Trophoblast cell (in vitro differentiated cells and primary cell): Measurements from ENCODE around the gene PRSS8.

ENCODE experiments used
- DNase-seq, 2 donors: peaks; one replicate each; pipeline ENCODE4 v3.0.0-alpha.2; 2016
- H2AFZ ChIP-seq: 2 replicates; pipeline ENCODE4 v1.6.1; 2013; ENCODE audit warnings: low read length, moderate library complexity, mild to moderate bottlenecking; ENCODE audit not compliant: insufficient read depth, poor library complexity
- H2AK5ac ChIP-seq: 2 replicates; pipeline ENCODE4 v1.6.1; 2013; ENCODE audit warnings: mild to moderate bottlenecking, low read length
- H2BK120ac ChIP-seq: 2 replicates; pipeline ENCODE4 v1.6.1; 2013; ENCODE audit warnings: low read length, mild to moderate bottlenecking, moderate library complexity; ENCODE audit not compliant: insufficient read depth, poor library complexity
- H2BK12ac ChIP-seq: 2 replicates; pipeline ENCODE4 v1.6.1; 2013; ENCODE audit warnings: mild to moderate bottlenecking, low read length, moderate library complexity
- H2BK5ac ChIP-seq: 2 replicates; pipeline ENCODE4 v1.6.1; 2013; ENCODE audit warnings: low read length, low read depth, moderate library complexity, mild to moderate bottlenecking; ENCODE audit not compliant: poor library complexity
- H3K14ac ChIP-seq: 2 replicates; pipeline ENCODE4 v1.6.1; 2013; ENCODE audit warnings: mild to moderate bottlenecking, low read length
- H3K18ac ChIP-seq: 2 replicates; pipeline ENCODE4 v1.6.1; 2013; ENCODE audit warnings: mild to moderate bottlenecking, low read length
- H3K23ac ChIP-seq: 2 replicates; pipeline ENCODE4 v1.6.1; 2013; ENCODE audit warnings: low read length
- H3K27ac ChIP-seq: 2 replicates; pipeline ENCODE4 v1.5.1; 2013; ENCODE audit warnings: low read depth, mild to moderate bottlenecking, inconsistent platforms, low read length, moderate library complexity
- H3K27me3 ChIP-seq: 2 replicates; pipeline ENCODE4 v1.6.1; 2013; ENCODE audit warnings: inconsistent platforms, mild to moderate bottlenecking, low read length, moderate library complexity; ENCODE audit not compliant: insufficient read depth
- H3K36me3 ChIP-seq, 2 experiments: 1 replicate in 1 of 2; 2 replicates in 1 of 2; pipeline ENCODE4 v1.6.1; 2013; ENCODE audit warnings: low read length in 2 of 2, mild to moderate bottlenecking in 2 of 2, moderate library complexity in 1 of 2; ENCODE audit not compliant: insufficient read depth in 2 of 2, control insufficient read depth in 1 of 2
- H3K4ac ChIP-seq: 2 replicates; pipeline ENCODE4 v1.6.1; 2013; ENCODE audit warnings: low read depth, mild to moderate bottlenecking, low read length, moderate library complexity
- H3K4me1 ChIP-seq, 2 experiments: 1 replicate in 1 of 2; 2 replicates in 1 of 2; pipeline ENCODE4 v1.6.1; 2013; ENCODE audit warnings: low read length in 2 of 2, mild to moderate bottlenecking in 2 of 2, moderate library complexity in 1 of 2; ENCODE audit not compliant: insufficient read depth in 2 of 2, control insufficient read depth in 1 of 2
- H3K4me2 ChIP-seq: 2 replicates; pipeline ENCODE4 v1.6.1; 2013; ENCODE audit warnings: inconsistent platforms, mild to moderate bottlenecking, low read length, moderate library complexity
- H3K4me3 ChIP-seq: 2 replicates; pipeline ENCODE4 v1.5.1; 2013; ENCODE audit warnings: mild to moderate bottlenecking, low read depth, low read length, inconsistent platforms
- H3K79me1 ChIP-seq: one replicate; pipeline ENCODE4 v1.6.1; 2013; ENCODE audit warnings: low read length
- H3K79me2 ChIP-seq: 2 replicates; pipeline ENCODE4 v1.6.1; 2013; ENCODE audit warnings: low read length, mild to moderate bottlenecking; ENCODE audit not compliant: control insufficient read depth, insufficient read depth, poor library complexity
- H3K9ac ChIP-seq: 2 replicates; pipeline ENCODE4 v1.6.1; 2013; ENCODE audit warnings: mild to moderate bottlenecking, low read length
- H3K9me3 ChIP-seq: 2 replicates; pipeline ENCODE4 v1.6.1; 2013; ENCODE audit warnings: low read depth, mild to moderate bottlenecking, control low read depth, inconsistent platforms, low read length; ENCODE audit not compliant: insufficient read depth
- H4K12ac ChIP-seq: 2 replicates; pipeline ENCODE4 v1.6.1; 2013; ENCODE audit warnings: low read depth, mild to moderate bottlenecking, low read length, moderate library complexity
- H4K8ac ChIP-seq: 2 replicates; pipeline ENCODE4 v1.6.1; 2013; ENCODE audit warnings: low read depth, mild to moderate bottlenecking, low read length, moderate library complexity
- H4K91ac ChIP-seq: one replicate; pipeline ENCODE4 v1.6.1; 2013; ENCODE audit warnings: low read depth, mild to moderate bottlenecking, low read length, moderate library complexity
- WGBS: extraction: QIAGEN DNeasy Blood & Tissue Kit; methylation state at CpG from one replicate; pipeline ENCODE4 v1.1.7; 2013; ENCODE audit warnings: missing lambda C conversion rate; ENCODE audit not compliant: insufficient read length, insufficient coverage; ENCODE audit errors: extremely low coverage; 5-methylcytosine and 5-hydroxymethylcytosine counted together

The PRSS8 gene

DNA sequence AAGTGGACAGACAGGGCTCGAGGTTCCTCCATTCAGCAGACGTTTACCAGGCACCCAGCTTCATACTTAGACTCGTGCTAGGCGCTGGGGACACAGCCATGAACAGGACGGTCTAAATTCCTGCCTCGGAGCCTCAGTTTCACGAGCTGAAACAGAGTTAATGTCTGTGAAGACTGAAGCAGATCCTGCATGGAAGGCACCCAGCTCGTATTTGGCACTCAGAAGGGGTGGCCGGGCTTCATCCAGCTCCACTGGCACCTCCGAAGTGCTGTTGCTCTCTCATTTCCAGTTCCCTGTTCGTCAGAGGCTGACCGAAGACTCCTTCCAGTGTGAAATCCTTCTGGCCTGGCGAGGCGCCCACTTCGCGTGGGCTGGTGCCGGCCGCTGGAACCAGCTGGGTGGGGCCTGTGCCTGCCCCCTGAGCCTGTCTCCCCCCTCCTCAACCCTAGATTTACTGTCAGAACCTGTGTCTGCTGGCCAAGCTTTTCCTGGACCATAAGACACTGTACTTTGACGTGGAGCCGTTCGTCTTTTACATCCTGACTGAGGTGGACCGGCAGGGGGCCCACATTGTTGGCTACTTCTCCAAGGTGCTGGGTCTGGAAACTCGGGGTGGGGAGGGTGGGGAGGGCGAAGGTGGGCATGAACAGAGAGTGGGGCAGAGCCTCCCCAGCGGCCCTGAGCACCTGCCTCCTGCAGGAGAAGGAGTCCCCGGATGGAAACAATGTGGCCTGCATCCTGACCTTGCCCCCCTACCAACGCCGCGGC, 5.8 kb downstream of the PRSS8 start:
- no peak overlapping the region for H3K27ac ChIP-seq
- H2BK5ac ChIP-seq, result peak overlapping the region; percentile 33
- H3K79me1 ChIP-seq, result peaks cover 13% of the 10 kb centered on the region
- no peak overlapping the region for H3K23ac ChIP-seq
- no peak overlapping the region for H2AFZ ChIP-seq
- H2BK12ac ChIP-seq, result peak overlapping the region; percentile 67
- H4K8ac ChIP-seq, result no peak overlapping the region
- no peak overlapping the region for H3K4me2 ChIP-seq
- H4K91ac ChIP-seq, result peak overlapping the region; percentile 83
- DNase-seq, result peak in 1 of 2 donors; percentile 25
- H2BK120ac ChIP-seq, result peak overlapping the region; percentile 69
- H3K27me3 ChIP-seq, result no peaks in the 10 kb centered on the region
- peak overlapping the region; percentile 75 for H2AK5ac ChIP-seq
- no peak overlapping the region for H3K9ac ChIP-seq
- no CpG with 5 or more reads among the region's 29 CpGs for WGBS
- peaks cover 10% of the 10 kb centered on the region for H3K79me2 ChIP-seq
- H3K18ac ChIP-seq, result peak overlapping the region; percentile 64
- peaks cover 33 to 35% of the 10 kb centered on the region in 2 experiments for H3K4me1 ChIP-seq
- H3K9me3 ChIP-seq, result no peaks in the 10 kb centered on the region
- H3K4me3 ChIP-seq, result no peak overlapping the region
- H3K14ac ChIP-seq, result peak overlapping the region; percentile 68
- peak overlapping the region; percentile 31 for H3K4ac ChIP-seq
- peaks cover 37 to 42% of the 10 kb centered on the region in 2 experiments for H3K36me3 ChIP-seq
- no peak overlapping the region for H4K12ac ChIP-seq

DNA sequence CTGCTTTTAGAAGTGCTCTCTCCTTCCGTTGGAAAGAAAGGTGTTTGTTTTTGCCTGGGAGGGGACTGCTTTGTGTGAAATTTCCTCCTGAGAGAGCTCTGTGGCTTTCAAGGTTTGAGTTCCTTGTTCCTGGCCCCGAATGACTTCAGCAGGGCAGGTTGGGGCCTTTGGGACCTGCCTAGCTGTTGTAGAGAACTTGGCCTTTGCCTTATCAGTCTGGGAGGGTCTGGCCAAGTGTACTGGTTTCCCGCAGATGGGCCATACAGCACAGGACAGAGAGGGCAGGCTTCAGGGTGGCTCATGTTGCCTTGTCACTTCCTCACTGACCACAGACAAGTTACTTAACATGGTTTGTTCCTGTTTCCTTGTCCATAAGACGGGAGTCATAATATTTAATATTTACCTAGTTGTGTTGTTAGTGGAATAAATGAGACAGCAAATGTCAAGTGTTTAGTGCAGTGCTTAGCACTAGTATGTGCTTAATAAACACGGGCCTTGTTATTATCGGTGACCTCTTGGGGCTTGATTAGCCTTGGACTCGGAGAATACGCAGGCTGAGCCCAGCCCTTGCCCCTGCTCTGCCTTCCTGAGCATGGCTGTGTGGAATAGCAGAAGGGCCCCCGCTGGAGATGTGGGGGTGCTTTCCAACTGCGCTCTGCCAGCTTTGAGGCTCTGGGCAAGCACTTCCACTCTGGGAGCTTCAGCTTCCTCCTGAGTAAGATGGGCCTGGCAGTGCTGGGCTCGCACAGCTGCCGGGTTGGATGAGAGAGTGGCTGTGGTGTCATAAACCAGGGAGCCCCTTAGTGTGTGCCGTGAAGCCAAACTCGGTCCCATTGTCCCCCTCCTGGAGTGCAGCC, 6.6 kb downstream of the PRSS8 start:
- no peak overlapping the region for H4K8ac ChIP-seq
- no peak overlapping the region for H3K9ac ChIP-seq
- no CpG with 5 or more reads among the region's 14 CpGs for WGBS
- H2BK5ac ChIP-seq, result no peak overlapping the region
- peak overlapping the region; percentile 47 for H2BK12ac ChIP-seq
- no peaks in the 10 kb centered on the region for H3K9me3 ChIP-seq
- H3K27ac ChIP-seq, result no peak overlapping the region
- peaks cover 37 to 42% of the 10 kb centered on the region in 2 experiments for H3K36me3 ChIP-seq
- no peak overlapping the region for H2BK120ac ChIP-seq
- H3K79me1 ChIP-seq, result peaks cover 11% of the 10 kb centered on the region
- H4K12ac ChIP-seq, result no peak overlapping the region
- no peak overlapping the region for H3K4ac ChIP-seq
- H3K14ac ChIP-seq, result no peak overlapping the region
- H3K79me2 ChIP-seq, result peaks cover 3% of the 10 kb centered on the region
- no peak overlapping the region for H2AFZ ChIP-seq
- H3K27me3 ChIP-seq, result no peaks in the 10 kb centered on the region
- H3K4me2 ChIP-seq, result no peak overlapping the region
- peak overlapping the region; percentile 23 for H2AK5ac ChIP-seq
- H3K18ac ChIP-seq, result no peak overlapping the region
- H4K91ac ChIP-seq, result peak overlapping the region; percentile 20
- no peak overlapping the region for H3K23ac ChIP-seq
- H3K4me3 ChIP-seq, result no peak overlapping the region
- peaks cover 27 to 29% of the 10 kb centered on the region in 2 experiments for H3K4me1 ChIP-seq
- DNase-seq, result peak in 1 of 2 donors; percentile 25

DNA sequence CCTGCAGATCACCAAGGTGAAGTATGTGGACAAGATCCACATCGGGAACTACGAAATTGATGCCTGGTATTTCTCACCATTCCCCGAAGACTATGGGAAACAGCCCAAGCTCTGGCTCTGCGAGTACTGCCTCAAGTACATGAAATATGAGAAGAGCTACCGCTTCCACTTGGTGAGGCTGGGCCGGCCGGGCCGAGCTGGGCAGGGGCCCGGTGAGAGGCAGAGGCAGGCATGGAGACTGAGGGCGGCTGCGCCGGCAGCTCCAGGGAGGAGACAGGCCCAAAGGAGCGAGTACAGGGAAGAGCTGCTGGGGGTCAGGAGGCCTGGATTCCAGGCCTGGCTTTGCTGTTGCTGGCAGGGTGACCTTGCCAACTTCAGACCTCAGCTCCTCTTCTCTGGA, 8.3 kb downstream of the PRSS8 start:
- H2BK12ac ChIP-seq, result no peak overlapping the region
- no peak overlapping the region for H2BK120ac ChIP-seq
- no peak overlapping the region for H2AK5ac ChIP-seq
- H3K27ac ChIP-seq, result no peak overlapping the region
- peaks cover 20 to 25% of the 10 kb centered on the region in 2 experiments for H3K36me3 ChIP-seq
- H3K4ac ChIP-seq, result no peak overlapping the region
- H3K79me2 ChIP-seq, result no peaks in the 10 kb centered on the region
- H3K27me3 ChIP-seq, result no peaks in the 10 kb centered on the region
- no peak overlapping the region for H3K9ac ChIP-seq
- no peak overlapping the region for H3K4me2 ChIP-seq
- peaks cover 18 to 20% of the 10 kb centered on the region in 2 experiments for H3K4me1 ChIP-seq
- no peak overlapping the region for H2BK5ac ChIP-seq
- H3K79me1 ChIP-seq, result peaks cover 11% of the 10 kb centered on the region
- no peak overlapping the region for H4K12ac ChIP-seq
- DNase-seq, result no peak
- WGBS, result no CpG with 5 or more reads among the region's 13 CpGs
- no peak overlapping the region for H4K8ac ChIP-seq
- H2AFZ ChIP-seq, result no peak overlapping the region
- no peak overlapping the region for H3K23ac ChIP-seq
- no peak overlapping the region for H3K18ac ChIP-seq
- no peak overlapping the region for H3K4me3 ChIP-seq
- no peak overlapping the region for H3K14ac ChIP-seq
- H4K91ac ChIP-seq, result no peak overlapping the region
- no peaks in the 10 kb centered on the region for H3K9me3 ChIP-seq

DNA sequence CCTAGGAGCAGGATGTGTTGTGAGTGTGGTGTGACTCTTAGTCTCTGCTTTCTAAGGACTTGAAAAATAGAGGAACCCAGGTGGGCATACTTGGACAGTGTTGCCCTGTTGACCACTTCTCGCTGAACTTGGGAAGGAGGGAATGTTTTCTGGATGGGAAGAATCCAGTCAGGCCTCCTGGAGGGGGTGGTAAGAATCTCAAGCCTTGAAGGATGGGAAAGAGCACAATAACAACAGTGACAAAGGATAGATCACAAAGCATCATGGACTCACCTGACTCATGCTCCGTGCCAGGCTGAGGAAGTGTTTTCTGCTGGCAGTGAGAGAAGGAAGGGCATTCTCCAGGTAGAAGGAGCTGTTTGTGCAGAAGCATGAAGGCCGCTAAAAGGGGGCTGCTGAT, 9.7 kb downstream of the PRSS8 start:
- H4K8ac ChIP-seq, result no peak overlapping the region
- H3K79me1 ChIP-seq, result peaks cover 6% of the 10 kb centered on the region
- no peak overlapping the region for H3K4me3 ChIP-seq
- H2AK5ac ChIP-seq, result no peak overlapping the region
- H2BK120ac ChIP-seq, result no peak overlapping the region
- H3K14ac ChIP-seq, result no peak overlapping the region
- H3K4me2 ChIP-seq, result no peak overlapping the region
- no peaks in the 10 kb centered on the region for H3K9me3 ChIP-seq
- no peak overlapping the region for H3K27ac ChIP-seq
- H3K18ac ChIP-seq, result no peak overlapping the region
- H2BK5ac ChIP-seq, result no peak overlapping the region
- H3K4ac ChIP-seq, result no peak overlapping the region
- H4K12ac ChIP-seq, result no peak overlapping the region
- H3K23ac ChIP-seq, result no peak overlapping the region
- no peak overlapping the region for H3K9ac ChIP-seq
- H3K27me3 ChIP-seq, result no peaks in the 10 kb centered on the region
- H3K36me3 ChIP-seq, result peaks cover 19 to 21% of the 10 kb centered on the region in 2 experiments
- H3K4me1 ChIP-seq, result peaks cover 7 to 10% of the 10 kb centered on the region in 2 experiments
- no peak overlapping the region for H2BK12ac ChIP-seq
- H2AFZ ChIP-seq, result no peak overlapping the region
- H3K79me2 ChIP-seq, result no peaks in the 10 kb centered on the region
- no peak overlapping the region for H4K91ac ChIP-seq
- no peak for DNase-seq
- no CpG with 5 or more reads among the region's 3 CpGs for WGBS
